ENCODE measurements around the gene EDA2R. TPM values are rescaled to one million over a fixed set of nuclear protein-coding genes. Genes with fewer than 3 reads are reported as not detected.

The EDA2R gene
- polyA plus RNA-seq, 1 donor (not counting 4 experiments of a cell fraction or from before 2014, with no cell fraction given): 3.7 TPM

- H3K9me3 ChIP-seq (ENCODE audit: control insufficient read depth, low read depth, low read length): no peaks in the 10 kb centered on the region
- no peaks in the 10 kb centered on the region for H3K9me1 ChIP-seq (ENCODE audit: control insufficient read depth, extremely low read depth, insufficient read depth, low read length)
- no peaks in the 10 kb centered on the region for H4K20me1 ChIP-seq (ENCODE audit: control insufficient read depth, extremely low read depth, insufficient read depth, low read length)
- H3K4me1 ChIP-seq (ENCODE audit: control insufficient read depth, extremely low read depth, insufficient read depth, low read length): no peaks in the 10 kb centered on the region
- no peak overlapping the region for H2AFZ ChIP-seq (ENCODE audit: control insufficient read depth, low read length)
- no peaks in the 10 kb centered on the region for H3K79me2 ChIP-seq (ENCODE audit: control insufficient read depth, insufficient read depth, low read length)
- no peak for TF ChIP-seq EZH2 (IDR thresholded peaks at IDR 0.05; ENCODE audit: low read length)
- no peak for TF ChIP-seq CTCF (optimal IDR thresholded peaks at IDR 0.05 in 1 of 3, IDR thresholded peaks at IDR 0.05 in 1 of 3, conservative IDR thresholded peaks at IDR 0.05 in 1 of 3; ENCODE audit: extremely low read depth in 1 of 3, insufficient read depth in 2 of 3, low read length in 3 of 3)
- no peak overlapping the region for H3K9ac ChIP-seq (ENCODE audit: control insufficient read depth, extremely low read depth, insufficient read depth, low read length)
- no peaks in the 10 kb centered on the region for H3K27me3 ChIP-seq (ENCODE audit: control insufficient read depth, extremely low read depth, insufficient read depth, low read length)
- DNase-seq (ENCODE audit: low read depth, low spot score) (no peak), FAIRE-seq (no peak)
- dilution Hi-C loops (cut with MboI; ENCODE audit: extremely low pct_ligation_motif_present, low sequenced_read_pairs): no loop called here
- no peak overlapping the region for H3K4me3 ChIP-seq (ENCODE audit: control insufficient read depth in 2 of 3, extremely low read depth in 1 of 3, insufficient read depth in 2 of 3, low read depth in 1 of 3, low read length in 3 of 3)
- H3K4me2 ChIP-seq (ENCODE audit: control insufficient read depth, extremely low read depth, insufficient read depth, low read depth, low read length): no peak overlapping the region
- no peaks in the 10 kb centered on the region for H3K36me3 ChIP-seq (ENCODE audit: control insufficient read depth in 2 of 2, extremely low read depth in 1 of 2, insufficient read depth in 2 of 2, low read length in 2 of 2)
- no peak overlapping the region for H3K27ac ChIP-seq (ENCODE audit: control insufficient read depth, insufficient read depth, low read length)
Measured at GRCh38 chrX:66672106-66672505, 33.2 kb upstream of the EDA2R start.

GRCh38 chrX:66654411-66654810, 15.5 kb upstream of the EDA2R start:
- TF ChIP-seq CTCF (optimal IDR thresholded peaks at IDR 0.05 in 1 of 3, IDR thresholded peaks at IDR 0.05 in 1 of 3, conservative IDR thresholded peaks at IDR 0.05 in 1 of 3; ENCODE audit: extremely low read depth in 1 of 3, insufficient read depth in 2 of 3, low read length in 3 of 3): no peak
- no peak for TF ChIP-seq EZH2 (IDR thresholded peaks at IDR 0.05; ENCODE audit: low read length)
- Histone ChIP-seq H3K9me1 (ENCODE audit: control insufficient read depth, extremely low read depth, insufficient read depth, low read length) (no peaks in the 10 kb centered on the region), H3K4me3 (ENCODE audit: control insufficient read depth in 2 of 3, extremely low read depth in 1 of 3, insufficient read depth in 2 of 3, low read depth in 1 of 3, low read length in 3 of 3) (no peak overlapping the region), H3K9me3 (ENCODE audit: control insufficient read depth, low read depth, low read length) (no peaks in the 10 kb centered on the region), H3K9ac (ENCODE audit: control insufficient read depth, extremely low read depth, insufficient read depth, low read length) (no peak overlapping the region), H3K27ac (ENCODE audit: control insufficient read depth, insufficient read depth, low read length) (no peak overlapping the region), H3K36me3 (ENCODE audit: control insufficient read depth in 2 of 2, extremely low read depth in 1 of 2, insufficient read depth in 2 of 2, low read length in 2 of 2) (no peaks in the 10 kb centered on the region), H4K20me1 (ENCODE audit: control insufficient read depth, extremely low read depth, insufficient read depth, low read length) (no peaks in the 10 kb centered on the region), H2AFZ (ENCODE audit: control insufficient read depth, low read length) (no peak overlapping the region), H3K79me2 (ENCODE audit: control insufficient read depth, insufficient read depth, low read length) (no peaks in the 10 kb centered on the region), H3K27me3 (ENCODE audit: control insufficient read depth, extremely low read depth, insufficient read depth, low read length) (no peaks in the 10 kb centered on the region), H3K4me1 (ENCODE audit: control insufficient read depth, extremely low read depth, insufficient read depth, low read length) (no peaks in the 10 kb centered on the region), H3K4me2 (ENCODE audit: control insufficient read depth, extremely low read depth, insufficient read depth, low read depth, low read length) (no peak overlapping the region)
- dilution Hi-C loops (cut with MboI; ENCODE audit: extremely low pct_ligation_motif_present, low sequenced_read_pairs): no loop called here
- DNase-seq (ENCODE audit: low read depth, low spot score) (no peak), FAIRE-seq (no peak)
